Neural cell (in vitro differentiated cells): Measurements from ENCODE around the gene COL28A1. TPM values are rescaled to one million over a fixed set of nuclear protein-coding genes. Genes with fewer than 3 reads are reported as not detected.
"Not testable (repeated sequence)": the region's sequence is repeated elsewhere in the genome, so short reads cannot be mapped to it uniquely, and the experiment has no call there.

Experiments used
- H2AFZ ChIP-seq: fragments of 200-600, 300-800 bp; sonication (generic), shearing (Covaris generic); 2 replicates; pipeline ENCODE4 v1.6.0; 2014; ENCODE audit warnings: low read depth, mild to moderate bottlenecking, antibody characterized with exemption, low read length, moderate library complexity
- H3F3A ChIP-seq: fragments of 200-600 bp; shearing (Covaris generic); 2 replicates; pipeline ENCODE4 v1.6.1; 2016; ENCODE audit warnings: mild to moderate bottlenecking, moderate library complexity, mixed read lengths, antibody characterized with exemption, low read length; ENCODE audit not compliant: insufficient read depth, poor library complexity, severe bottlenecking
- H3K27ac ChIP-seq: fragments of 200-600, 300-800 bp; sonication (generic), shearing (Covaris generic); 2 replicates; pipeline ENCODE4 v1.5.1; 2014; ENCODE audit warnings: mild to moderate bottlenecking, low read length, moderate library complexity
- H3K27me3 ChIP-seq: fragments of 300-800, 200-600 bp; sonication (generic), shearing (Covaris generic); 2 replicates; pipeline ENCODE4 v1.6.0; 2014; ENCODE audit warnings: mild to moderate bottlenecking, low read depth, low read length, moderate library complexity; ENCODE audit not compliant: insufficient read depth
- H3K36me3 ChIP-seq: fragments of 300-800, 200-600 bp; sonication (generic), shearing (Covaris generic); 2 replicates; pipeline ENCODE4 v1.5.1; 2014; ENCODE audit warnings: mild to moderate bottlenecking, antibody characterized with exemption, low read length, moderate library complexity; ENCODE audit not compliant: insufficient read depth
- H3K4me2 ChIP-seq: fragments of 300-800, 200-600 bp; sonication (generic), shearing (Covaris generic); 2 replicates; pipeline ENCODE4 v1.6.0; 2014; ENCODE audit warnings: mild to moderate bottlenecking, low read length
- H3K4me3 ChIP-seq: fragments of 300-800, 200-600 bp; sonication (generic), shearing (Covaris generic); 2 replicates; pipeline ENCODE4 v1.5.1; 2014; ENCODE audit warnings: mild to moderate bottlenecking, low read length, moderate library complexity
- H3K79me2 ChIP-seq: fragments of 200-600 bp; shearing (Covaris generic); replicated peaks from 2 replicates; pipeline ENCODE4 v1.6.0; 2014; ENCODE audit warnings: mild to moderate bottlenecking, low read length, moderate library complexity; ENCODE audit not compliant: insufficient read depth
- H3K9ac ChIP-seq: fragments of 300-800, 200-600 bp; sonication (generic), shearing (Covaris generic); 2 replicates; pipeline ENCODE4 v1.6.1; 2016; ENCODE audit warnings: mild to moderate bottlenecking, low read length, mixed read lengths
- H3K9me2 ChIP-seq: fragments of 200-600 bp; shearing (Covaris generic); 2 replicates; pipeline ENCODE4 v1.6.1; 2016; ENCODE audit warnings: mild to moderate bottlenecking, low read length, mixed read lengths; ENCODE audit not compliant: insufficient read depth
- H3K9me3 ChIP-seq: fragments of 200-600, 300-800 bp; sonication (generic), shearing (Covaris generic); 2 replicates; pipeline ENCODE4 v1.6.1; 2016; ENCODE audit warnings: mild to moderate bottlenecking, mixed run types, low read length, moderate library complexity, mixed read lengths
- H4K20me1 ChIP-seq: fragments of 200-600 bp; shearing (Covaris generic); 2 replicates; pipeline ENCODE4 v1.6.1; 2016; ENCODE audit warnings: mild to moderate bottlenecking, mixed run types; ENCODE audit not compliant: insufficient read depth
- CTCF ChIP-seq: fragments of 450-650 bp; IDR thresholded peaks from 2 replicates; pipeline ENCODE4 v1.5.1; 2014; ENCODE audit warnings: antibody characterized with exemption, mild to moderate bottlenecking, moderate library complexity; ENCODE audit not compliant: poor library complexity, severe bottlenecking
- EP300 ChIP-seq: fragments of 450-650 bp; conservative IDR thresholded peaks from 2 replicates; pipeline ENCODE4 v1.6.1; 2014; ENCODE audit warnings: antibody characterized with exemption, mild to moderate bottlenecking, moderate library complexity; ENCODE audit not compliant: poor library complexity, severe bottlenecking
- EZH2 ChIP-seq: fragments of 200-600, 300-800 bp; shearing (Covaris generic), sonication (generic); IDR thresholded peaks from 2 replicates; pipeline ENCODE4 v1.6.1; 2014; ENCODE audit warnings: antibody characterized with exemption, low read length, borderline replicate concordance, mild to moderate bottlenecking; ENCODE audit not compliant: insufficient read depth, poor library complexity, severe bottlenecking
- MXI1 ChIP-seq: fragments of 450-650 bp; conservative IDR thresholded peaks from 2 replicates; pipeline ENCODE4 v1.6.1; 2014; ENCODE audit warnings: antibody characterized with exemption, mild to moderate bottlenecking; ENCODE audit not compliant: poor library complexity, severe bottlenecking
- POLR2AphosphoS5 ChIP-seq: IDR thresholded peaks from 2 replicates; pipeline ENCODE4 v1.6.1; 2012
- RAD21 ChIP-seq: fragments of 450-650 bp; conservative IDR thresholded peaks from 2 replicates; pipeline ENCODE4 v1.6.1; 2014; ENCODE audit warnings: antibody characterized with exemption, mild to moderate bottlenecking, moderate library complexity
- REST ChIP-seq: IDR thresholded peaks from 2 replicates; pipeline ENCODE4 v1.6.1; 2012; ENCODE audit warnings: borderline replicate concordance
- SMC3 ChIP-seq: fragments of 450-650 bp; conservative IDR thresholded peaks from 2 replicates; pipeline ENCODE4 v1.6.1; 2014; ENCODE audit warnings: antibody characterized with exemption, mild to moderate bottlenecking, moderate library complexity; ENCODE audit not compliant: poor library complexity
- TAF1 ChIP-seq: IDR thresholded peaks from 2 replicates; pipeline ENCODE4 v1.6.1; 2012; ENCODE audit warnings: low read depth
- polyA plus RNA-seq: library from polyadenylated mRNA; depleted of rRNA; stranded (reverse); fragments of >200 nt; gene quantifications from 2 replicates; pipeline ENCODE4 v1.2.3, GENCODE V29; 2014

Gene COL28A1
- polyA plus RNA-seq, 1 donor from 2014 or later = 1.0 TPM

GRCh38 chr7:7474436-7474835, 61.2 kb downstream of the COL28A1 start:
- no peak overlapping the region for H3K4me3 ChIP-seq
- H3K9me2 ChIP-seq = no peaks in the 10 kb centered on the region
- no peak overlapping the region for H3K4me2 ChIP-seq
- H3F3A ChIP-seq = no peaks in the 10 kb centered on the region
- H3K9ac ChIP-seq = no peak overlapping the region
- no peak overlapping the region for H3K27ac ChIP-seq
- H4K20me1 ChIP-seq = no peaks in the 10 kb centered on the region
- no peaks in the 10 kb centered on the region for H3K79me2 ChIP-seq
- no peak overlapping the region for H2AFZ ChIP-seq
- H3K9me3 ChIP-seq = no peaks in the 10 kb centered on the region
- TF ChIP-seq POLR2AphosphoS5 (no peak), EP300 (no peak), EZH2 (no peak)
- H3K27me3 ChIP-seq = no peaks in the 10 kb centered on the region
- no peaks in the 10 kb centered on the region for H3K36me3 ChIP-seq

- not testable (repeated sequence) for H4K20me1 ChIP-seq, H2AFZ ChIP-seq, H3K4me3 ChIP-seq, H3K36me3 ChIP-seq, H3K27me3 ChIP-seq, H3K79me2 ChIP-seq, H3K27ac ChIP-seq, H3K9me3 ChIP-seq, H3K4me2 ChIP-seq, H3K9ac ChIP-seq, H3K9me2 ChIP-seq, H3F3A ChIP-seq
Measured at GRCh38 chr7:7464991-7465765, 70.5 kb downstream of the COL28A1 start.

- no peak overlapping the region for H3K27ac ChIP-seq
- no peaks in the 10 kb centered on the region for H3K9me2 ChIP-seq
- H3K4me2 ChIP-seq = no peak overlapping the region
- TF ChIP-seq RAD21 (no peak), REST (no peak), POLR2AphosphoS5 (no peak), MXI1 (no peak), CTCF (no peak), EZH2 (no peak), EP300 (no peak), TAF1 (no peak), SMC3 (no peak)
- H3K27me3 ChIP-seq = no peaks in the 10 kb centered on the region
- H3K4me3 ChIP-seq = no peak overlapping the region
- no peaks in the 10 kb centered on the region for H3K79me2 ChIP-seq
- no peaks in the 10 kb centered on the region for H3K9me3 ChIP-seq
- no peak overlapping the region for H2AFZ ChIP-seq
- H3K36me3 ChIP-seq = no peaks in the 10 kb centered on the region
- H3K9ac ChIP-seq = no peak overlapping the region
- H4K20me1 ChIP-seq = no peaks in the 10 kb centered on the region
- no peaks in the 10 kb centered on the region for H3F3A ChIP-seq
Measured at GRCh38 chr7:7454000-7454399, 81.7 kb downstream of the COL28A1 start.
